Ecto neural progenitor cell (in vitro differentiated cells): ENCODE results near the gene MDM4.

Experiments used
- DNase-seq: peaks from one replicate; pipeline ENCODE4 v3.0.0-alpha.2; 2018; ENCODE audit warnings: low spot score

MDM4 gene

DNA sequence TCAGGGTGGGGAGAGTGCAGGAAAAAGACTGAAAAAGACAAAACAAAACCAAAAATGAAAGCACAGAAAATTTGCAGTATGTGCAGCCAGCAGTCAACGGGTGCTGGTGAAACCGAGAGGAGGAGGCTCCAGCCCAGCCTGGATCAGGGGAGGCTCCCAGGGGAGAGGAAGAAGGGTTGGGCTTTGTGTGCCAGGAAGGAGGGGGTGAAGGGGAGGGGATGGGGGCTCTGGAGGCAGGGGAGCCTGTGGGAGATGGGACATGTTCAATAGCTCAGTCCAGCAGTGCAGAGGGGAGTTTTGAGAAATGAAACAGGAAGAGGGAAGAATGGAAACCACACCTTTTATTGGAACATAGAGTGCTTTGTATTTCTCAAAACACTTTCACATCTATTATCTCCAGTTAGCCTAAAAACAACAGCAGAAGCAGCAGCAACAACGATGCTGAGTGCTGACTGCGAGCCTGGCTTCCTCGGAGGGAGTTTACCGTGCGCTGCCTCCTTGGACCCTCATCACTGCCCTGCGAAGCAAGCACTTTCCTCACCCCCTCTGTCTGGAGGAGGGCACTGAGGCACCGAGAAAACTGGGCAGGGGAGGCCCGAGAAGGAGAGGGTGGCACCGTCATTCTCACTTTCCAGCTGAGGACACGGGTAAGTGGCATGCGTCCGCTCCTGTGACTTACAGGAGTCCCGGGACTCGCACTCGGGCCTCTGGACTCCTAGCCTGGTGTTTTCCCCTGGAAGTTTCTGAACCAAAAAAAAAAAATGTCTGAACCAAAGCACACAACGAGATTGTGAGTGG, 62.9 kb downstream of the MDM4 start:
- DNase-seq: no peak

- DNase-seq: no peak
Measured at GRCh38 chr1:204579681-204580080, 63.5 kb downstream of the MDM4 start.

DNA sequence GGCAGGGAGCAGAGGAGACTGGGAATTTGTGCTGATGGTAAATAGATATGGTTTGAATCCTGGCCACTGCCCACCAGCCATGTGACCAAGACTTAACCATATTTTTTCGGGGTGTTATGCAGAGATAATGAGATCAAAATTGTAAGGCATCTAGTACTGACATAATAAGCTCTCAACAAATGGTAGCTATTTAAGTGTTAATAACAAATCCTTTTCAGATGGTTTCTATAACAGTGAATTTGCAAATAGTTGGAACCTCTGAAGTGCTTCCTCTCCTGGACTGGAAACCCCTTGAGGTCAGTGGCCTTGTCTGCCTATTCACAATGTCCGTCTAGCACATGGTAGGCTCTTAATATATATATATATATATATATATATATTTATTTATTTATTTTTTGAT, 64.7 kb downstream of the MDM4 start:
- DNase-seq: no peak

DNA sequence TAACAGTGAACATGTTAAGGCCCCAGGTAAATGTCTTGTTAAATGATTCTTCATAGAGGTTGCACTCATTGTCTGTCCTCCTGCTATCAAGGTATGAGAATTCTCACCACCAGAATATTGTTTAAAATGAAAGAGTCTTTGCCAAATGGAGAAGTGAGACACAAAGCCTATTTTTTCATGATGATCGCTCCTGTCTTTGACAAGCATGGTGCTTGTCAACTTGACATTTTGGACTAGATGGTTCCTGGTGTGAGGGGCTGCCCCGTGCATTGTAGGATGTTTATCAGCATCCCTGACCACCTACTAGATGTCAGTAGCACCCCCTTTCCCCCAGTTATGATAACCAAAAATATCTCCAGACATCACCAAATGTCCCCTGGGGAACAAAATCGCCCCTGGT, 65.6 kb downstream of the MDM4 start:
- no peak for DNase-seq

DNA sequence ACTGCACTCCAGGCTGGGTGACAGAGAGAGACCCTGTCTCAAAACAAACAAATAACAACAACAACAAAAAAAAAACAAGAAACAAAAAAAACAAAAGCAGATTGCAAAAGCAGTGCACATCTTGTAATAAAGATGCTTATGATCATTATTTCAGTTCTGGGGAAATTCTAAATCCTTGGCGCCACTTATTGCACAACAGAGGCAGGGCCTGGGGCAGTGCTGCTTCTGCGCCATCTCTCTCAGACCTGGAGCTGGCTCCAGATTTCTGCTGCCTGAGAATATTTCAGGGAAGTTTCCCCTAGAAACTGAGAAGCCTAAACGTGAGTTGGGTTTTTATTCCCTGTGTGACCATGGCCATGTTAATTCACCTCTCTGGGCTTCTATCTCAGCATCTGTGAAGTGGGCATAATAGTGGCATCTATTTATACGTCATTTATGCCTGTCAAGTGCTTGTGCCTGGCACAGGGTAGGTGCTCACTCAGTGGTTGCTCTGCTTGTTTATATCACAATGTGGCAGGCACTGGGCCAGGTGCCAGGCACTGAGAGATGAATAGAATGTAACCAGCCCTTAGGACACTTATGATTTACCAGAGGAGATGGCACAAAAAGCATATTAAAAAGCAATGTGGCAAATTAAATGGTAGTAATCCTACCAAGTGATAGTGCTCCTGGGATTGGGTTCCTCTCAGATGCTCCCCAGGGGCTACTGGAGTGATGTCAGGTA, 67.9 kb downstream of the MDM4 start:
- DNase-seq: no peak

DNA sequence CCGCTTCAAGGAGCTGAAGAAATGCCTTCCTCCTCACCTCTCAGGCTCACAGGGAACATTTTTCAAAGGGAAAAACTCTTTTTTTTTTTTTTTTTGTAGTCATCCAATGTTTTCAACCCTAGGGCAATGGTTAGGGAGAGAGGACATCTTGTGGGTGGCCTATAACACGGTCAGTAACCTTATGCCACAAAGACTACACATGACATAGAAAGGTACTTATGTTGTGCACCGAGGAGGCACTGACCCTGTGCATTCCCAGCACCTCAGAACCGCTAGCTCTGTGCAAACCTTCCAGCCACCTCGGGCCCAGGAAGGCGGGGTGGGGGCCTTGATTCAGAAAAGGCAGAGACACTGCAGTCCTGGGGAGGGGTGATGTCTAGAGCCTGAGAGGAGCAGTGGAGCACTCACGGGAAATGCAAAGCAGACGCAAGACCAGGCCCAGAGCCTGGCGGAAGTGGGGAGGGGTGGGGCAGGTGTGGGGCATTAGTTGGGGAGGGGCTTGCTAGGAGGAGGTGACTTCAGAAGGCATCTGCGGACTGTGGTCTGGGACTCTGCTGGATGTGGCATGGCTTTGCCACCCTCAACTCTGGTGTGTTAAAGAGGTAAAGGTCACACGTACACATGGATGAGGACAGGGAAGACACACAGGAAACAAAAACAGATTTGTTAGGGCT, 68.6 kb downstream of the MDM4 start:
- DNase-seq: no peak

GRCh38 chr1:204587621-204588020, 71.4 kb downstream of the MDM4 start:
- DNase-seq: no peak

GRCh38 chr1:204588826-204589225, 72.6 kb downstream of the MDM4 start:
- no peak for DNase-seq

DNA sequence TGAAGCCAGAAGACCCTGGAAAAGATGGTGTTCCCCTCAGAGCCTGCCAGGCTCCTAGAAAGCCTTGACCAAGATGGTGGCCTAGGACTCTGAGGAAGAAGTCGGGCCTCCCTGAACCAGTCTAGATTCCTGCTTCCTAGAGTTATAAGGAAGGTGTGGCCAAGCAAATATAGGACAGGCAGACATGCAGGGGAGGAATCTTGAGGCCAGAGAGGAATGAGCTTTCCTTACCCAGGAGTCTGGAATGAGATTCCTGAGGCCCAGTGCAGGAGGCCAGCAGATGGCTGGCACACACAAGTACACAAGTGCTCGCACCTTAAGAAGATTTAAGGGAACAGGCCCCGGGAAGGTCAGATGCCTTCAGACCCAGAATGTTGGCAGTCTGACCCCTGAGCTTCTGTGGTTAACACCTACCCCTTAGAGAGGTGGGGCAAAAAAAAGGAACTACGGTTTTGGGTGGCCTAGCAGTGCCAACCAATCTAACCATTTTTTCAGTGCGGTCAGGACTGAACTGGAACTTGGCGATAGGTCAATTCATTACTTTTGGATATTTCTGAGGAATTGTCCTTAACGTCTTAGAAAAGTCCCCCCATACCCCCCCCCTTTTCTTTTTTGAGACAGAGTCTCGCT, 73.3 kb downstream of the MDM4 start:
- DNase-seq: no peak

DNA sequence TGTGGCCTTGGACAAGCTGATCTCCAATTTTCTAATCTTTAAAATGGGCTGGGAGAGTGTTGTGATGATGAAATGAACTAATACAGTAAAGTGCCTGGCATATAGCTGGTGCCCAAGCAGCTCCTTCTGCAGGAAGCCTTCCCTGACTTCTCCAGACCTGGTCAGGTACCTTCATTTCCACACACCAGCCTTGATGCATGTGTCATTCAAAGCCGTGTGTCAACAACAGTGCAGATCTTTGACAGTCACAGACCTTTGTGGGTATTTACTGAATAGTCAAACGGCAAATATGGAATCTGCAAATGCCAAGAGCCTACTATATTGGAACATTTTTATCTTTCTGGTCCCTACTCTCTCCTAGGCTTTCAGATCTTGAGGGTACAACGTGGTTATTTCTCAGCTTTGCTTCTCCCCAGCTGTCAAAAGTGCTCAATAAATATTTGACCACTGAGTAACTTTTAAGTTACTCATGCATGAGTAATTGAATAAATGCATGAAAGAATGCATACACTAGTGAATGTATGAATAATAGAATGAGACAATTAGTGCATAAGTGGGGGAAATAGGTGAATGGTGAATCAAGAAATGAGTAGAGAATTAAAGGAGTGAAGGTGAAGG, 75.4 kb downstream of the MDM4 start:
- no peak for DNase-seq

- DNase-seq: no peak
Measured at GRCh38 chr1:204592246-204592948, 76.2 kb downstream of the MDM4 start.

GRCh38 chr1:204598319-204598969, 82.2 kb downstream of the MDM4 start:
- DNase-seq: no peak

DNA sequence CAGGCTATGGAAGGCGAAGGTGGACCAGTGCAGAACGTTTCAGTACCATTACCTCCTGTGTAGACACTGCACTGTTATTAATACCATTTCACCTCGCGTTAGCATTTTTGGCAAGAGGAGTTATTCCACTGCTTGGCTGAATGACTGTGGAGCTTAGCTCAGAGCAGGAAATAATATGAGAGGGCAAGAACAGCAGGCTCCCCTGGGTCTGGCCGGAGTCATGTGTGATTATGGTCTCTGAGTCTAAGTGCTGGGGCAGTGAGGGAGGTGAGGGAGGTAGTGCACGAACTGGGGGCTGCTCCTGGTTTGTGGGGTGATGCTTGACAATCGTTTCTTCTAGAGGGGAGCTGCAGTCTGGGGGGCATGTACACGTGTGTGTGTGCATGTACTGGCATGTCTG, 82.9 kb downstream of the MDM4 start:
- no peak for DNase-seq

GRCh38 chr1:204599596-204599995, 83.4 kb downstream of the MDM4 start:
- no peak for DNase-seq

GRCh38 chr1:204600203-204600602, 84.0 kb downstream of the MDM4 start:
- no peak for DNase-seq

DNA sequence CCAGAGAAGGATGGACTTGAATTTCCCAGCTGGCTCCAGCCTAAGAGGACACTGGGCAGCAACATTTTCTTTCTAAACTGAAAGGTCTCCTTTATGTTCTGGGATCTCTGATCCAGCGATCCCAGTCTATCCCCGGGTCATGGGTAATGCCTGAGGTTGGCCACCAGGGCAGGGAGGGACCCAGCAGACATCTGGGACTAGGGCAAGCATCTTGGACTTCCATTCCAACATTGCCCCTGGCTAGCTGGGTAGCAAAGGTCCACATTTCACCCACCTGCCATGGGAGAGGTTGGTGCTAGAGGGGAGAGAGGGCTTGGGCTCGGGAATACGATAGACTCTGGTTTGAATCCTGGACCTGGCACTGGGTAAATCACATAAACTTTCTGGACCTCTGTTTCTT, 84.8 kb downstream of the MDM4 start:
- DNase-seq: no peak

DNA sequence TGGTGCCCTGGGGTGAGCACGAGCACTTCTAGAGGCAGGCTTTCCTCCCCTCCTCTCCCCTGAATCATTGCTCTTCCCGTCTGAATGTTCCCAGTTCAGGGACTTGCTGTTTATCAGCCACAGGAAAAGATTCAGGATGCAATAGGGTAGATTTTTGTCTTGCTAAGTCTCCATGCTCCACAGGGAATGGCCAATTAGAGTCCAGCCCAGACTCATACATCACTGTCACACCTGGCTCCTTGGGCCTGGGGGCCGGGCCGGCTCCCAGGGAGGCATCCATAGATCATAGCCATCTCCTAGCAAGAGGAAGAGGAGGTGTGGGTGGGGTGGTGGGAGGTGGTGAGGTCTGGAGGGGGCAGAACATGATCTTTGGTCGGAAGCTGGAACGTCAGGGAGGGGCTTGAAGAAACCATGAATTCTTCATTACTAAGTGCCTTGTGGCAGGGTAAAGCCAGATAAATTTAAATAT, 85.9 kb downstream of the MDM4 start:
- DNase-seq: no peak

DNA sequence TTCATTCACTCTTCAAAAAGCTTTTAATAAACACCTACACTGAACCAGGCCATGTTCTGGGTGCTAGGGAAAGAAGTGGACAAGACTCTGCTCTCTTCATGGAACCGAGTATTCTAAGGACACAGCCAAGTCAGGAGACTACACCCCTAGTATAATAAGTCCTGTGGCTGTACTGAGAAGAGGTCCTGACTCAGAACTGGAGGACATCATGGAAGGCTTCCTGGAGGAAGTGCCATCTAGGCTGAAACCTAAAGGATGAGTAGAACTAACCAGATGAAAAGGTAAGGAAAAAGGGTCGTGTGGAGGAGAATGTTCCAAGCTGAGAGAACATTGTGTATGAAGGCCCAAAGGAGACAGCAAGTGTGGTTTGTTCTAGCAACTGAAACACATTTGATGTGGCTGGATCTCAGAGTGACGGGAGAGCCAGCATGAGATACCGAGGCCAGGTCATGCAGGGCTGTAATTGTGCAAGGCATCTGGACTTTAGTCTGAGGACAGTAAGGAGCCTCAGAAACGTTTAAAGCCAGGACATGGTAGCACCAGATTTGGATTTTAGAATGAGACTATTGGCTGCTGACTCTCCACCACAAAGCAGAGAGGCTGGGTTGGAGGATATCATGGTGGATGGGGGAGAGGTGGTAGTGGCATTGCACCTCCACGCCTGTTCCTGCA, 86.8 kb downstream of the MDM4 start:
- no peak for DNase-seq

DNA sequence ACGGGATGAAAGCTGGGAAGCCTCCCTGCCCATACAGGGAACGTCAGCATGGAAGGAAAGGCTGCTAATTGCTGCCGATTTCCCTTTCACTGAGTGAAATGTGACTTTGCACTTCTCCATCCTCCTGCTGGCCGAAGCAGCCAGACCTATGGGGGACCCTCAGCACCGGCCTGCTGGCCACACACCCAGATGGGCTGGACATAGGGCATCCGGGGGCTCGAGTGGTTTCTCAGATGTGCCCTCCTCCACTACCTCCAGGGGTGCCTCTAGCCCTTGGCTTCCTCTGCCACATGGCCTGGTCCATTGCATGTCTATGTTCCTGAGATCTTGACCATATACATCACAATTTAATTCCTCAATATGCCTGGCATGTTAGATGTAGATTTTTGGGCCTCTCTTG, 89.6 kb downstream of the MDM4 start:
- DNase-seq: no peak
